GM18502 (cell line): ENCODE data around the gene SMOC2.

Experiments
- ATAC-seq: cut with Tn5 transposase; IDR thresholded peaks from one replicate; pipeline ENCODE4 v1.9.1; 2021; ENCODE audit warnings: mild to moderate bottlenecking; ENCODE audit not compliant: unreplicated experiment, poor library complexity

The SMOC2 gene

DNA sequence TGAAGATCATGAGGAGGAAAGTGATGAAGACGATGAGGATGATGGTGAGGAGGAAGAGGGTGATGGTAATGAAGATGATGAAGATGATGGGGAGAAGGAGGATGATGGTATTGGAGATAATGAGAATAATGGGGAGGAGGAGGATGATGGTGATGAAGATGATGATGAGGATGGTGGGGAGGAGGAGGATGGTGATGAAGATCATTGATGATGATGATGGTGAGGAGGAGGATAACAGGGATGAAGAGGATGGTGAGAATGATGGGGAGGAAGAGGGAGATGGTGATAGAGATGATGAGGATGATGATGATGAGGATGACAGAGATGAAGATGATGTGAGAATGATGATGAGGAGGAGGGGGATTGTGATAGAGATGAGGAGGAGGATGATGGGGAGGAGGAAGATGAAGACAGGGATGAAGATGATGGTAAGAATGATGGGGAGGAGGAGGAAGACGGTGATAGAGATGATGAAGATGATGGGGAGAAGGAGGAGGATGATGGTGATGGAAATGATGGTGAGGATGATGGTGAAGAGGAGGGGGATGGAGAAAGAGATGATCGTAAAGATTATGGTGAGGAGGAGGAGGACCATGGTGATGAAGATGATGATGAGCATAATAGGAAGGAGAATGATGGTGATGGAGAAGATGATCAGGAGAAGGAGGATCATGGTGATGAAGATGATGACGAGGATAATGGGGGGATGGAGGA is 273.7 kb downstream of the SMOC2 start:
- no peak for ATAC-seq

GRCh38 chr6:168715643-168716481 is 274.9 kb downstream of the SMOC2 start:
- ATAC-seq = no peak

- no peak for ATAC-seq
Measured at GRCh38 chr6:168716581-168716980, 275.6 kb downstream of the SMOC2 start.

DNA sequence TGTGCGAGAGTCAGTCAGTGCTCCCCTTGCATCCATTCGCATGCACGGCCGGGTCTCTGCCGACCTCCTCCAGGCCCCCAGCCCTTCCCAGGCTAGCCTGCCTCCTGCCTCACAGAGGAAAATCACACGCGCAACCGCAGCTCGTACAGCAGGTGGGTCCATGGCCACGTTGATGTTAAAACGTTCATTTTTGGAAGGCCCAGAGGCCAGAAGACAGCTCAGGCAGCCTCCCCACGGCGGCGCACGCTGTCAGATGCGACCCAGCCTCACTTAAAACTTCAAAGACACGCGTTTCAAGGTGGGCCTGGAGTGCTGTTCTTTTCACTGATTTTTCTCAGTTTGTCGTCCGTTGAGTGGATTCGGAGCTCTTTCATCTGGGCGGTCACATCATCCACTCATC is 276.5 kb downstream of the SMOC2 start:
- ATAC-seq = no peak
